ENCODE data around the gene GHR.

The GHR gene

GRCh38 chr5:42514754-42515153, 91.5 kb downstream of the GHR start:
- in situ Hi-C loops (cut with MboI; ENCODE audit: low sequenced_read_pairs): no loop called here

- in situ Hi-C loops (cut with MboI; ENCODE audit: low sequenced_read_pairs): no loop called here
Observed at GRCh38 chr5:42515504-42515903, 92.3 kb downstream of the GHR start.

DNA sequence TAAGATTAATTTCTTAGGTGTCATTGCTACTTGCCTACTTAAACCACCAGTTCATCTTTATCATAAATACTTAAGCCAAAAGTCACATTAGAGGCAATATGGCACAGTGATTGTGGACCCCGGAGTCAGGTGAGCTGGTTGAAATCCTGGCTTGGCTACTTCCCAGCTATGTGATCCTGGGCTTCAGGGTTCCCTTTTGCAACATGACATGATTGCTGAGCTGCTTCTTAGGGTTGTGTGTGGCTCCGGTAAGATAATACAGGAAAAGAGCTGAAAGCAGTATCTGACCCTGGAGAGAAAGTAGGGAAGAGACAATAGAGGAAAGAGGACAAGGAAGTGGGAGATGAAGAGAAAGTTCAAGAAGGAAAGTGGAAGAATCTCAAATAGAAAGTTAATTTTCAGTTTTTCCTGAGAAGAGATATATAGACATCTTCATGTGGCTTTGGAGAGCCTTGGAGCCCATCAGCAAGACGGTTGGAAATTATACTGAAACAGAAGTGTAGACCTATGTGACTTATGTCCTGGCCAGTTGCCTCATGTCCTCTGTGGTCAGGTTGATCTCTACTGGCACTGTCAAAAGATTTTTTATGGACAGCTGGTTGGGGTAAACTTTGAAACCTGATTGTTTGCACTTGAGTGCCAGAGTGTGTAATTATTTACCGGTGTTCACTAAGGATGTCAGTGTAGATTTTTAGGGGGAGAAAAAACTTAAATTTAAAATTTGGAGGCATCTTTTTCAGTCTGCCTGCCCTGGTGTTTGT, 93.2 kb downstream of the GHR start:
- in situ Hi-C loops (cut with MboI; ENCODE audit: low sequenced_read_pairs): no loop called here

GRCh38 chr5:42517164-42517563, 93.9 kb downstream of the GHR start:
- in situ Hi-C loops (cut with MboI; ENCODE audit: low sequenced_read_pairs): no loop called here

- in situ Hi-C loops (cut with MboI; ENCODE audit: low sequenced_read_pairs): no loop called here
Observed at GRCh38 chr5:42518595-42519221, 95.5 kb downstream of the GHR start.

GRCh38 chr5:42520203-42520602, 97.0 kb downstream of the GHR start:
- in situ Hi-C loops (cut with MboI; ENCODE audit: low sequenced_read_pairs): no loop called here

- in situ Hi-C loops (cut with MboI; ENCODE audit: low sequenced_read_pairs): no loop called here
Observed at GRCh38 chr5:42520957-42521356, 97.7 kb downstream of the GHR start.

DNA sequence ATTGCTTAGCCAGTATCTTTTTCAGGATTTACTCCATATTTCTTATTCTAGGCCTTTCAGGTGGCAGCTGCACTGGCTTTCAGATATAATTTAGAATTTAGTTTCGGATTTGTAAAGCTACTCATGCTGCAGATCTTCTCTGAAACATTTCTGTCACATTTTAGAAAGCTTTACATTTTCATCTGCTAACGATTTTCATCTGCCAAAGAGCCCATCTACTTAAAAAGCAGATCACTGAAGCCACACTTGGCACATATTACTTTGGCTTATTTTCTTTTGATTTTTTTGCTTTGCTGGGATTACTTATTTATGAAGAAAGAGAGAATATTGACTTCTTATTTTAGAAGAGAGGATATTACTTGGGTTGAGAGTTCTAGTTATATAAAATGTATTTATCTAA, 98.2 kb downstream of the GHR start:
- in situ Hi-C loops (cut with MboI; ENCODE audit: low sequenced_read_pairs): no loop called here

GRCh38 chr5:42522783-42523182, 99.5 kb downstream of the GHR start:
- in situ Hi-C loops (cut with MboI; ENCODE audit: low sequenced_read_pairs): no loop called here

DNA sequence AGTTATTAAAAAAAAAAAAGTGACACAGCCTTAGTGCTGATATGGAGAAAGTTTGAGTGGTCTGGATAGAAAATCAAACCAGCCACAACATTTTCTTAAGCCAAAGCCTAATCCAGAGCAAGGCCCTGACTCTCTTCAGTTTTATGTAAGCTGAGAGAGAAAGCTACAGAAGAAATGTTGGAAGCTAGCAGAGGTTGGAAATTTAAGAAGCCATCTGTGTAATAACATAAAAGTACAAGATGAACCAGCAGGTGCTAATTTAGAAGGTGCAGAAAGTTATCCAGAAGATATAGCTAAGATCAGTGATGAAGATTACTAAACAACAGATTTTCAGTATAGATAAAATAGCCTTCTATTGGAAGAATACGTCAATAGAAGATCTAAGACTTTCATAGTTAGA, 102.9 kb downstream of the GHR start:
- in situ Hi-C loops (cut with MboI; ENCODE audit: low sequenced_read_pairs): no loop called here

DNA sequence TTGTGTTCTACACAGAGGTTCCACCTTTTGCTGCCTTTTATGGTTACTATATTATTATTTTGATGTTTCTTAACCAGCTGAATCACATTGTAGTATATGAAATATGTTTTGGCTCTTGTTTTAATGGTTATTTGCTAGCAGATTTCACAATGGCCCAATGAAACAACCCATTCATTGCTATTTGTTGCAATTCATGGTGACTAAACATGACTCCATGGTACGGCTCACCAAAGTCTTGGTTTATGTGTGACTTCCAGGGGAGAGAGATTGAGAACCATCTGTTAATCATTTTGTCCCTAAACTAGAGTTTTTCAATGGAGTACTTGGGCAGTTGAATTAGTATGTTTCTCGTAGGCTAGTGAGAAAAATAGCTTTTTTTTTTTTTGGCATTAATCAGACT, 108.4 kb downstream of the GHR start:
- in situ Hi-C loops (cut with MboI; ENCODE audit: low sequenced_read_pairs): no loop called here

DNA sequence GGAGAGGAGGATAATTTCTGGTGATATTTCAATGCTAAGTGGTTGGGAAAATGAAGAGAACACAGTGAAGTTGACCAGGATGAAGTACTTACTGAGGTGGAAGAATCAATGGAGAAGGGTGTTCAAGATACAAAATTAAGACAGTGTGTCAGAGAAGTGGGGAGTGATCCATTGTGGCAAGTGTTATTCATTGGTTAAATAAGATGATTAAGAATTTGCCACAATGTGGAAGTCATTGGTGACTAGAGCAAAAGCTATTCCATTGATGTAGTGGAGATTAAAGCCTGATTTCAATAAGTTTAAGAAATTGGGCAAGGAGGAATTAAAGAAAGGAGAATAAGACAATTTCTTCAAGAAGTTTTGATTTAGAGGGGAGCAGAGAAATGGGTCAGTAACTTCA, 118.9 kb downstream of the GHR start:
- in situ Hi-C loops (cut with MboI; ENCODE audit: low sequenced_read_pairs): no loop called here

GRCh38 chr5:42543774-42544173, 120.5 kb downstream of the GHR start:
- in situ Hi-C loops (cut with MboI; ENCODE audit: low sequenced_read_pairs): no loop called here

DNA sequence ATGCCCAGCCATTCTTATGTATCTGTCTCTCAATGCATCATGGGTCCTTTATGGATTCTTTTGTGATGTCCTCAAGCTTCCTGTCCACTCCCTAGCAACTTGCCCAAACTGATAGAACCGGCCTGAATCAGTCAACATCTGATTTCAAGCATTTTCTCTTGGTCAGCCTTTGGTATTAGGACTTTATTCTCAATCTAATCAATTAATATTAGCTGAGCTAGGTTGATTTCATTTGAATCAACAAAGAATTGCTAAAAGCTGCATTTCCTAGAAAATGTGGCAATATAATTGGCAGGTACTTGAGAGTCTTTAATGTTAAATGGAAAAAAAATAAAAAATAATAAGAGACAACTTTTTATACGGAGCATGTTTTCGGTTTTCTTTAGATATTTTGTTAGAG, 121.8 kb downstream of the GHR start:
- in situ Hi-C loops (cut with MboI; ENCODE audit: low sequenced_read_pairs): no loop called here

GRCh38 chr5:42547141-42547540, 123.9 kb downstream of the GHR start:
- in situ Hi-C loops (cut with MboI; ENCODE audit: low sequenced_read_pairs): no loop called here

DNA sequence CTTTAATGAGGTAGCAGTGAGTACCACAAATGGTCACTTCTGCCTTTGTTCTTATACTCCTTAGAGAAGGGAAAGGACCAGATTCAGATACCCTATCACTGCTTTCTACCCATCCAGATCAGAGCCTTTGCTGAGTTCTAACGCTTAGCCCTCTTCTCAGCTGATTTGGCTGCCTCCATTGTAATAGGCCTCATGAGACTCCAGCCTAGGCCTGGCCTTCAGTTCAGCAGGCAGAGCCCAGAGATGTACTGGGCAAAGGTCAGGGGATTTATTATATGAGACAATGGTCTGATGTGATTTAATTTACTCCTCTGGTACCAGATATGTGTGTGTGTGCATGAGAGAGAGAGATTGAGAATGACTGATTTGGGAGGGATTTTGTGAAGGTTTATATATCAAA, 124.7 kb downstream of the GHR start:
- in situ Hi-C loops (cut with MboI; ENCODE audit: low sequenced_read_pairs): no loop called here

- in situ Hi-C loops (cut with MboI; ENCODE audit: low sequenced_read_pairs): no loop called here
Observed at GRCh38 chr5:42552597-42552996, 129.4 kb downstream of the GHR start.

DNA sequence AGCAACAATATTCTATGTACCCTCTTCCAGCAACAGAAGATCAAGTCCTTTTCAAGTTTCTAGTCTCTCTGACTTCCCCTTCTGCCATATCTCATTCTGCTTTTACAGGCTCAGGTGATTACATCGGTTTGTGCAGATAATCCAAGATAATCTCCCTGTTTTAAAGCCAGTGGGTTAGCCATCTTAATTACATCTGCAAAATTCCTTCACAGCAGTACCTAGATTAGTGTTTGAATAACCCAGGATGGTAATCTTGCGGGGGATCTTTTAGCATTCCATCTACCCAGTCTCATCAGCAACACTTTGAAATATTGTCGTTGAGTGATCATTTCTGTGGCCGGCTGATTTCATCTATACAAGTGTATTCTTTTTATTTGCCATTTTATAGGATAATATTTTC, 130.2 kb downstream of the GHR start:
- in situ Hi-C loops (cut with MboI; ENCODE audit: low sequenced_read_pairs): no loop called here

GRCh38 chr5:42555010-42555409, 131.8 kb downstream of the GHR start:
- in situ Hi-C loops (cut with MboI; ENCODE audit: low sequenced_read_pairs): no loop called here

- in situ Hi-C loops (cut with MboI; ENCODE audit: low sequenced_read_pairs): no loop called here
Observed at GRCh38 chr5:42555797-42556196, 132.6 kb downstream of the GHR start.

GRCh38 chr5:42557689-42558088, 134.4 kb downstream of the GHR start:
- in situ Hi-C loops (cut with MboI; ENCODE audit: low sequenced_read_pairs): no loop called here

- in situ Hi-C loops (cut with MboI; ENCODE audit: low sequenced_read_pairs): no loop called here
Observed at GRCh38 chr5:42561656-42562055, 138.4 kb downstream of the GHR start.

All from HL-60/S4 (cell line).